Fibroblast of pulmonary artery (primary cell): ENCODE data around the gene FOXP1.

ENCODE experiments used
- DNase-seq: peaks from one replicate; pipeline ENCODE4 v3.0.0-alpha.2; 2010; ENCODE audit warnings: low read depth
- H3K4me3 ChIP-seq: replicated peaks from 2 replicates; pipeline ENCODE4 v1.5.1; 2011; ENCODE audit warnings: low read depth, mild to moderate bottlenecking, control low read depth, low read length, moderate library complexity
- TF ChIP-seq, protein P1 (sequence below): IDR thresholded peaks from 2 replicates; pipeline ENCODE4 v1.5.1; 2011; ENCODE audit warnings: mild to moderate bottlenecking, control low read depth, low read length, inconsistent platforms; ENCODE audit errors: missing control alignments

Gene FOXP1

DNA sequence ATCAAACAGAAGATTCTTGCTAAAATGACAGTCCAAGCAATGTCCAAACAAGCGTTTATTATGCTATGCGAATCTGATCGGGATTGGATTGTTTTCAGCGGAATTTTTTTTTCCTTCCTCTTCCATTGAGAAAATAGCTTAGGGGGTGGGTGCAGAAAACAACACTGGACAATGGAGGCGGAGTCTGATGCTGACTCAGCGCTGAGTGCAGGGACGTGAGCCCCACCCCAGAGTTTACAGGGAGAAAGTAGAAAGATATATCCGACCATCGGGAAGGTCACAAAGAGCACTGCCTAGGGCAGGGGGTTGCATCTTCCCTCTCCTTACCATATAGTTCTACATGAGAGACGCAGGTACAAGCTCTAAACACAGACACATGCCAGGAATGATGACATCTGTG is 117.0 kb downstream of the FOXP1 start:
- DNase-seq: peak; percentile 19
- TF ChIP-seq, protein P1, sequence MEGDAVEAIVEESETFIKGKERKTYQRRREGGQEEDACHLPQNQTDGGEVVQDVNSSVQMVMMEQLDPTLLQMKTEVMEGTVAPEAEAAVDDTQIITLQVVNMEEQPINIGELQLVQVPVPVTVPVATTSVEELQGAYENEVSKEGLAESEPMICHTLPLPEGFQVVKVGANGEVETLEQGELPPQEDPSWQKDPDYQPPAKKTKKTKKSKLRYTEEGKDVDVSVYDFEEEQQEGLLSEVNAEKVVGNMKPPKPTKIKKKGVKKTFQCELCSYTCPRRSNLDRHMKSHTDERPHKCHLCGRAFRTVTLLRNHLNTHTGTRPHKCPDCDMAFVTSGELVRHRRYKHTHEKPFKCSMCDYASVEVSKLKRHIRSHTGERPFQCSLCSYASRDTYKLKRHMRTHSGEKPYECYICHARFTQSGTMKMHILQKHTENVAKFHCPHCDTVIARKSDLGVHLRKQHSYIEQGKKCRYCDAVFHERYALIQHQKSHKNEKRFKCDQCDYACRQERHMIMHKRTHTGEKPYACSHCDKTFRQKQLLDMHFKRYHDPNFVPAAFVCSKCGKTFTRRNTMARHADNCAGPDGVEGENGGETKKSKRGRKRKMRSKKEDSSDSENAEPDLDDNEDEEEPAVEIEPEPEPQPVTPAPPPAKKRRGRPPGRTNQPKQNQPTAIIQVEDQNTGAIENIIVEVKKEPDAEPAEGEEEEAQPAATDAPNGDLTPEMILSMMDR: no peak
- H3K4me3 ChIP-seq: no peak overlapping the region

DNA sequence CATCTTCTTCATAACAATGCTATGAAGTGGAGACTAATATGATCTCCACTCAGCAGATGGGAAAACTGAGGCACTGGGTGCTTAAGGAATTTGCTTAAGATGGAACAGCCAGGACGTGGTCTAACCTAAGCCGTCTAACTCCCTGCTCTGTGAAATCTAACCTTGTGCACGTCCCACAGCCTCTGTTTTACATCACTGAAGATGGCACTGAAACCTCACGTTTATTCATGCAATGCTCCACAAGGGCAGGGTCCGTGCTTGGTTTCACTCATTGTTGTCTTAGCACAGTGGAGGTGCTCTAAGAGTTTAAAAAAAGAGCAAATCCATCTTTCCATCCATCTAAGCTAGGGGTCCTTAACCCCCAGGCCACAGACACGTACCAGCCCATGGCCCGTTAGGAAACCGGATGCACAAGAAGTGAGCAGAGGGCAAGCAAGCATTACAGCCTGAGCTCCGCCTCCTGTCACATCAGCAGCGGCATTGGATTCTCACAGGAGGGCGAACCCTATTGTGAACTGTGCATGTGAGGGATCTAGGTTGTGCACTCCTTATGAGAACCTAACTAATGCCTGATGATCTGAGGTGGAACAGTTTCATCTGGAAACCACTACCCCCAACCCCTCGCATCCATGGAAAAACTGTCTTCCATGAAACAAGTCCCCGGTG is 118.0 kb downstream of the FOXP1 start:
- TF ChIP-seq, protein P1: no peak
- DNase-seq: no peak

DNA sequence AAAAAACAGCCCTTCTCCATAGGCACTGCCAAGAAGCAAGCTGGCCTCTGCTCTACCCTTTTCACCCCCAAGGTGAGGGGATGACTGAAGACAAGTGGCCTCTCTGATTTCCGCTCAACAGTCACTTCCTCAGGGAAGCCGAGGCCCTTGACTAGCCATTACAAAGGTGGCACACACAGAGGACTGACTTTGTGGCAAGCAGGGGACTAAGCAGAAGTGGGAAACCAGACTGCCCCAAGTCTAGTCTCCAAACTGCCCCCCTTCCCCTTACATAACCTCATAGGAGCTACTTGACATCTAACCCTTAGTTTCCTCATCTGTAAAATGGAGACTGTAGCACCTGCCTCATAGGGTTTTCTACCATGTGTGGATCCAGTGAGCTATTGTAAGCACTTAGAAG is 118.9 kb downstream of the FOXP1 start:
- no peak for DNase-seq

More for the DNA sequence above, 118.0 kb downstream of the FOXP1 start:
- no peak overlapping the region for H3K4me3 ChIP-seq

DNA sequence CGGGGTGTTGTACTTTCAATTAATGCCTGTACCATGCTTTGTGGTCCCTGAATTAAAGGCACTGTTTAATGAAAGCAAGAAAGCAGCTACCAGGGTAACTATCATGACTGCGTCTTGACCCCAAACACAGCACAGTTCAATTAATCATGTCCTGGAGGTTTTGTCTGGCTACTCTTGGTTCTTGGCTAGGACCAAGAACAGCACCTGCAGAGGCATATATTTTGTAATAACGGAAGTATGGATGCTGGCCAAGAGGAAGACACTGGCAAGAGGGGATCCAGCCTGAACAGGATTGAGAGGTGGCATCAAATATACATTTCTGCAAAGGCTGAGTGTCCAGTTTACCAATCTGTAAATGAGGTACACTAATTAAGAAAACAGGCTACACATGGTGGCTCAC is 119.9 kb downstream of the FOXP1 start:
- TF ChIP-seq, protein P1: no peak
- H3K4me3 ChIP-seq: no peak overlapping the region
- DNase-seq: no peak

More for the DNA sequence above, 118.9 kb downstream of the FOXP1 start:
- H3K4me3 ChIP-seq: no peak overlapping the region
- TF ChIP-seq, protein P1: no peak

DNA sequence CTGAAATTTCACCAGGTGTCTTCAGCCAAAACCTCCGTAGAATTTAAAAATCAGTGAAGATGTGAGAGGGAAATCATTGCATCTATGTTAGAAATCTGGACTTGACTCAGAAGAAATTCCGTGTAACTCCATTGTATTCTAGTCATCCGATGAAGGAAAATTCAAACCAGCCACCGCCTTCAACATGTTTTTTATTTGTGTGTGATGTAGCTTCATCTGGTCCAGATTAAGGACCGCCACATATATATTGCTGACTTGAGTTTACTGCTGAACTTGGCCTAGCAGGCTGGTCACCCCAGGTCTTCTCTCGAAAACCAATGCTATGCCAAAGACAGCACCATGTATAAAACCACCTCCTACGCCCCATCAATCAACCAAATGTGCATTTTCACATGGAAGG is 120.9 kb downstream of the FOXP1 start:
- TF ChIP-seq, protein P1: no peak
- no peak overlapping the region for H3K4me3 ChIP-seq
- no peak for DNase-seq

DNA sequence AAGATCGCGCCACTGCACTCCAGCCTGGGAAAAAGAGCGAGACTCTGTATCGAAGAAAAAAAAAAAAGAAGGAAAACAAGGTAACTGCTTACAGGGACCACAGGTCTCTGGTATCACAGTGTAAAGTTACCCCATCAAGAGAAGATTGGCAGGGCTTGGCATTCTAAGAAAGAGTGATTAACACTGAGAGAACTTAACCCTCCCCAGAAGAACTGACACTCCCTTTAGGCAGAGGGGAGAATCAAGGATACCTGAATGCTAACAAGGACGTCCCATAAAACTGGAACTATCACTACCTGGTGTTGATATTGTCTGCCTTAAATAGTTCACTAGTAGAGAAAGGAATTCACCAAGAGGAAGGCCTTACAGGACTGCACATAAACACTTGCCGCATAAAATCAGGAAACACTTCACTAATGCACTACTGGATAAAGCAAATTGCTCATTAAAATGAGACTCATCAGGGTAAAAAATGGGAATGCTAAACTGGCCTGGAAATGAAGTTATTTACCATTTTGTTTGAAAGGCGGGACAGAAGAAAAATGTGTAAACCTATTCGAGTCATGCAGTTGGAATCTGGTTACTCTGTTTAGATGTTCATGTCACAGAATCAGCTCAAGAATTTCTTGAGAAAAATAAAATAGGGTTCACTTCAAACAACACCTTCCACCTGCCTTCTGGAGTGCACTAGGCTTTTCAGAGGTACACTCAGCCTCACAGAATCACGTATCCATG is 121.6 kb downstream of the FOXP1 start:
- H3K4me3 ChIP-seq: no peak overlapping the region
- no peak for DNase-seq
- TF ChIP-seq, protein P1: no peak

DNA sequence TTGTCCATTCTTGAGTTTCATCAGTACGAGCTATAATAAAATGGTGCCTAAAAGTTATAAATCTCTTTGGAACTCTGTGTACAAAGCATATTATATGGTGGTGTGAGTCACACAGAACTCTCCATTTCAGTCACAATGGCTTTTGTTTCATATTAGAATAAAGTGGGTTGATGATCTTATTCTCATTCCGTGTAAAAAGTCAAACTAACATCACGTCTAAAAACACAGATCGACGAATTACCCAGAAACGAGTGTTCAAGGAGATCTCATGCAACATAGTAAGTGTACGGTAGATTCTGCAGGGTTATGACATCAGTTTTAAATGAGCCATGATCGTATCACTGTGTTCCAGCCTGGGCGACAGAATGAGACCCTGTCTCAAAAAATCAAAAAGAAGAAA is 122.4 kb downstream of the FOXP1 start:
- TF ChIP-seq, protein P1: no peak
- no peak overlapping the region for H3K4me3 ChIP-seq
- DNase-seq: no peak
